PC-9 (cell line): ENCODE measurements around the gene FAM151B. TPM values are rescaled to one million over a fixed set of nuclear protein-coding genes. Genes with fewer than 3 reads are reported as not detected.

Experiments
- BruUV-seq: library from RNA; stranded (reverse); fragments of 400-500 nt; replicated peaks from 2 replicates; lab custom pipeline; 2021; lab: Mats Ljungman, UMichigan
- CTCF ChIA-PET: fragments of 300-600 bp; sonication (Branson Sonifier 250); formaldehyde crosslinking; loops from one replicate; lab custom pipeline; 2022; ENCODE audit warnings: antibody characterized with exemption; lab: Charles Lee
- POLR2A ChIA-PET: fragments of 300-600 bp; sonication (Branson Sonifier 250); formaldehyde crosslinking; loops from one replicate; lab custom pipeline; 2022; ENCODE audit warnings: antibody characterized with exemption; ENCODE audit not compliant: unreplicated experiment; lab: Charles Lee
- DNase-seq, 2 experiments: peaks; one replicate each; pipeline versions ENCODE4 v3.0.0 to v3.0.0-alpha.2; 2015 to 2022; ENCODE audit warnings: mixed read lengths in 1 of 2
- H2AFZ ChIP-seq: fragments of 200-600 bp; sonication (generic); 2 replicates; pipeline ENCODE4 v1.8.1; 2017; ENCODE audit warnings: antibody characterized with exemption
- H3F3A ChIP-seq: fragments of 200-600 bp; sonication (generic); 2 replicates; pipeline ENCODE4 v1.8.1; 2017; ENCODE audit warnings: antibody characterized with exemption, mild to moderate bottlenecking, low read depth; ENCODE audit not compliant: insufficient read depth
- H3K27ac ChIP-seq: fragments of 200-600 bp; sonication (generic); 2 replicates; pipeline ENCODE4 v1.6.1; 2016; ENCODE audit warnings: mixed run types
- H3K27me3 ChIP-seq: fragments of 200-600 bp; sonication (generic); 2 replicates; pipeline ENCODE4 v1.6.1; 2016; ENCODE audit warnings: low read depth, mixed run types; ENCODE audit not compliant: insufficient read depth
- H3K36me3 ChIP-seq: fragments of 200-600 bp; sonication (generic); 2 replicates; pipeline ENCODE4 v1.6.1; 2016; ENCODE audit warnings: low read depth, mixed run types
- H3K4me1 ChIP-seq: fragments of 200-600 bp; sonication (generic); replicated peaks from 2 replicates; pipeline ENCODE4 v1.6.1; 2016; ENCODE audit warnings: mixed run types; ENCODE audit not compliant: insufficient read depth
- H3K4me2 ChIP-seq: fragments of 200-600 bp; sonication (generic); 2 replicates; pipeline ENCODE4 v1.6.1; 2017; ENCODE audit warnings: mixed run types
- H3K4me3 ChIP-seq: fragments of 200-600 bp; sonication (generic); 2 replicates; pipeline ENCODE4 v1.6.1; 2016; ENCODE audit warnings: mixed run types
- H3K79me2 ChIP-seq: fragments of 200-600 bp; sonication (generic); 2 replicates; pipeline ENCODE4 v1.6.1; 2017; ENCODE audit warnings: low read depth, mixed run types
- H3K9me2 ChIP-seq: fragments of 200-600 bp; sonication (generic); 2 replicates; pipeline ENCODE4 v1.8.1; 2017; ENCODE audit warnings: mild to moderate bottlenecking; ENCODE audit not compliant: insufficient read depth
- H3K9me3 ChIP-seq: fragments of 200-600 bp; sonication (generic); 2 replicates; pipeline ENCODE4 v1.8.1; 2016; ENCODE audit warnings: low read depth; ENCODE audit not compliant: insufficient read depth
- H4K20me1 ChIP-seq: fragments of 200-600 bp; sonication (generic); 2 replicates; pipeline ENCODE4 v1.8.1; 2017; ENCODE audit not compliant: insufficient read depth
- CTCF ChIP-seq: fragments of 200-600 bp; sonication (generic); conservative IDR thresholded peaks from 2 replicates; pipeline ENCODE4 v1.6.1; 2017; ENCODE audit warnings: mixed run types, antibody characterized with exemption, mild to moderate bottlenecking, moderate library complexity
- EZH2 ChIP-seq: fragments of 200-600 bp; sonication (generic); IDR thresholded peaks from 2 replicates; pipeline ENCODE4 v1.8.0; 2017; ENCODE audit warnings: antibody characterized with exemption, low read depth
- intact Hi-C: fragments of 100-400 bp; cut with micrococcal nuclease; formaldehyde crosslinking; loops from one replicate; pipeline ENCODE4 v1.10.0; 2022; ENCODE audit not compliant: unreplicated experiment
- total RNA-seq: library from RNA; stranded (reverse); gene quantifications from 2 replicates; pipeline ENCODE4 v1.2.3, GENCODE V29; 2021

Gene FAM151B
- total RNA-seq, 1 experiment from 2014 or later = 1.7 TPM

GRCh38 chr5:80509362-80509761 lies 21.5 kb downstream of the FAM151B start:
- Histone ChIP-seq H3F3A (no peaks in the 10 kb centered on the region), H3K9me2 (no peaks in the 10 kb centered on the region; the same call in 1 of the 2 replicates), H3K4me1 (no peaks in the 10 kb centered on the region), H3K36me3 (no peaks in the 10 kb centered on the region), H4K20me1 (no peaks in the 10 kb centered on the region), H2AFZ (no peak overlapping the region), H3K9me3 (no peaks in the 10 kb centered on the region), H3K27me3 (no peaks in the 10 kb centered on the region), H3K79me2 (no peaks in the 10 kb centered on the region), H3K27ac (no peak overlapping the region), H3K4me3 (no peak overlapping the region), H3K4me2 (no peak overlapping the region)
- TF ChIP-seq EZH2 (no peak), CTCF (no peak)
- ChIA-PET POLR2A (no interaction called here), CTCF (no interaction called here)
- no TSS peak for BruUV-seq
- DNase-seq = no peak
- intact Hi-C loops = no loop called here

- no peak overlapping the region for H2AFZ ChIP-seq
- H3K9me3 ChIP-seq = no peaks in the 10 kb centered on the region
- H3K4me1 ChIP-seq = peaks cover 13% of the 10 kb centered on the region
- no peak for TF ChIP-seq EZH2
- no peak for TF ChIP-seq CTCF
- H3K4me3 ChIP-seq = no peak overlapping the region
- ChIA-PET CTCF (no interaction called here), POLR2A (no interaction called here)
- no peaks in the 10 kb centered on the region for H3K27me3 ChIP-seq
- H3K4me2 ChIP-seq = peak overlapping the region; percentile 43
- peak overlapping the region; percentile 48; the same call in 1 of the 2 replicates for H3K27ac ChIP-seq
- intact Hi-C loops = no loop called here
- peaks cover 7% of the 10 kb centered on the region; the same call in 1 of the 2 replicates for H3F3A ChIP-seq
- no peaks in the 10 kb centered on the region for H3K79me2 ChIP-seq
- H3K9me2 ChIP-seq = no peaks in the 10 kb centered on the region
- peak; percentile 47 to 84 for DNase-seq
- H4K20me1 ChIP-seq = no peaks in the 10 kb centered on the region
- no peaks in the 10 kb centered on the region for H3K36me3 ChIP-seq
- BruUV-seq = no TSS peak
Measured at GRCh38 chr5:80516826-80517225, 28.9 kb downstream of the FAM151B start.

- no peaks in the 10 kb centered on the region for H3K27me3 ChIP-seq
- CTCF ChIA-PET = interaction anchor here (0.6 kb wide), 1 partner anchor 12 kb away, joined by 4 read pairs; no protein-coding TSS in a partner anchor
Measured at GRCh38 chr5:80540691-80541090, 52.8 kb downstream of the FAM151B start.

More at GRCh38 chr5:80540691-80541090, 52.8 kb downstream of the FAM151B start:
- no peaks in the 10 kb centered on the region for H4K20me1 ChIP-seq
- H3F3A ChIP-seq = no peaks in the 10 kb centered on the region
- intact Hi-C loops = no loop called here
- H3K27ac ChIP-seq = no peak overlapping the region
- no TSS peak for BruUV-seq
- H3K36me3 ChIP-seq = no peaks in the 10 kb centered on the region
- 0 out of 2 replicates have a peak, but pooled peaks cover 3% of the 10 kb centered on the region for H3K9me3 ChIP-seq
- no peak overlapping the region for H3K4me3 ChIP-seq
- H3K79me2 ChIP-seq = no peaks in the 10 kb centered on the region
- DNase-seq = no peak
- H2AFZ ChIP-seq = 0 out of 2 replicates have a peak overlapping the region, but pooled peaks have one; percentile 1
- TF ChIP-seq CTCF (no peak), EZH2 (no peak)
- no peaks in the 10 kb centered on the region for H3K4me1 ChIP-seq
- POLR2A ChIA-PET = no interaction called here
- H3K4me2 ChIP-seq = no peak overlapping the region
- no peaks in the 10 kb centered on the region for H3K9me2 ChIP-seq
